GM12878 (cell line): ENCODE measurements around the gene NRXN3. TPM values are rescaled to one million over a fixed set of nuclear protein-coding genes. Genes with fewer than 3 reads are reported as not detected.

Source experiments
- ATAC-seq: fragments of 200-7000 bp; cut with Tn5 transposase; 3 replicates; pipeline ENCODE4 v1.9.1; 2020; ENCODE audit warnings: mild to moderate bottlenecking, moderate library complexity
- BruUV-seq: library from RNA; stranded (reverse); fragments of 400-500 nt; replicated peaks from 2 replicates; lab custom pipeline; 2021; lab: Mats Ljungman, UMichigan
- CTCF ChIA-PET: fragments of 300-600 bp; sonication (Branson Sonifier 250); formaldehyde crosslinking; extraction: SDS; loops from one replicate; lab custom pipeline; 2021; ENCODE audit warnings: inconsistent platforms; lab: Yijun Ruan, JAX
- POLR2A ChIA-PET: fragments of 350-600 bp; formaldehyde crosslinking; extraction: SDS; loops from one replicate; lab custom pipeline; 2021; ENCODE audit warnings: inconsistent platforms; lab: Charles Lee
- RAD21 ChIA-PET: fragments of 300-600 bp; sonication (Branson Sonifier 250); formaldehyde crosslinking; loops from one replicate; lab custom pipeline; 2023; ENCODE audit warnings: antibody characterized with exemption; ENCODE audit not compliant: unreplicated experiment; lab: Charles Lee
- SMC1A ChIA-PET: fragments of 300-600 bp; sonication (Branson Sonifier 250); formaldehyde crosslinking; loops from one replicate; lab custom pipeline; 2023; ENCODE audit not compliant: unreplicated experiment, uncharacterized antibody; lab: Charles Lee
- DNase-seq: peaks from one replicate; pipeline ENCODE4 v3.0.0-alpha.2; 2011; ENCODE audit warnings: low read depth, low spot score
- FAIRE-seq: peaks from 3 replicates; lab custom pipeline; 2011; peaks lifted over from hg19 to GRCh38; lab: Jason Lieb, UNC
- H2AFZ ChIP-seq: 2 replicates; pipeline ENCODE4 v1.6.0; 2011; ENCODE audit warnings: low read depth, low read length, control low read depth; ENCODE audit not compliant: control insufficient read depth
- H3K27ac ChIP-seq: 2 replicates; pipeline ENCODE4 v1.5.1; 2011; ENCODE audit warnings: control low read depth; ENCODE audit not compliant: control insufficient read depth, insufficient read depth
- H3K27me3 ChIP-seq, 2 experiments: replicated peaks in 1 of 2; 2 replicates each; pipeline versions ENCODE4 v1.6.0 to v1.6.1; 2011; ENCODE audit warnings: low read length in 1 of 2; ENCODE audit not compliant: control insufficient read depth in 2 of 2, insufficient read depth in 2 of 2
- H3K36me3 ChIP-seq, 2 experiments: 2 replicates each; pipeline ENCODE4 v1.5.1; 2011; ENCODE audit warnings: low read length in 1 of 2; ENCODE audit not compliant: control insufficient read depth in 2 of 2, insufficient read depth in 2 of 2
- H3K4me1 ChIP-seq: 2 replicates; pipeline ENCODE4 v1.6.1; 2011; ENCODE audit warnings: mild to moderate bottlenecking, low read length, moderate library complexity, mixed read lengths; ENCODE audit not compliant: control insufficient read depth, insufficient read depth
- H3K4me2 ChIP-seq: 2 replicates; pipeline ENCODE4 v1.6.0; 2011; ENCODE audit warnings: control low read depth; ENCODE audit not compliant: control insufficient read depth, insufficient read depth
- H3K4me3 ChIP-seq: fragments of 200-600 bp; sonication (generic); 2 replicates; pipeline ENCODE4 v1.5.1; 2016
- H3K79me2 ChIP-seq: 2 replicates; pipeline ENCODE4 v1.6.0; 2011; ENCODE audit warnings: low read length; ENCODE audit not compliant: control insufficient read depth, insufficient read depth
- H3K9ac ChIP-seq: 2 replicates; pipeline ENCODE4 v1.8.0; 2011; ENCODE audit warnings: low read length, control low read depth, mixed read lengths; ENCODE audit not compliant: control insufficient read depth, insufficient read depth
- H3K9me3 ChIP-seq: replicated peaks from 3 replicates; pipeline ENCODE4 v1.5.1; 2011; ENCODE audit warnings: mild to moderate bottlenecking, low read length; ENCODE audit not compliant: control insufficient read depth, insufficient read depth
- H4K20me1 ChIP-seq: 2 replicates; pipeline ENCODE4 v1.6.0; 2011; ENCODE audit not compliant: control insufficient read depth, insufficient read depth
- BMI1 ChIP-seq: fragments of 450-650 bp; IDR thresholded peaks from 2 replicates; pipeline ENCODE4 v1.6.1; 2016; ENCODE audit warnings: mild to moderate bottlenecking, moderate library complexity, borderline replicate concordance
- FOS ChIP-seq: IDR thresholded peaks from 3 replicates; pipeline ENCODE4 v1.6.1; 2011; ENCODE audit warnings: borderline replicate concordance; ENCODE audit not compliant: insufficient read length; ENCODE audit errors: extremely low read depth
- HDGF ChIP-seq: fragments of 450-650 bp; IDR thresholded peaks from 2 replicates; pipeline ENCODE4 v1.6.1; 2016; ENCODE audit warnings: antibody characterized with exemption
- SIN3A ChIP-seq: IDR thresholded peaks from 2 replicates; pipeline ENCODE4 v1.6.1; 2012; ENCODE audit warnings: low read depth, low read length, improper control_type of control experiment
- WRNIP1 ChIP-seq: IDR thresholded peaks from 2 replicates; pipeline ENCODE4 v1.6.1; 2011; ENCODE audit warnings: low read depth, low read length, improper control_type of control experiment, borderline replicate concordance
- ZNF207 ChIP-seq: fragments of 450-650 bp; IDR thresholded peaks from 2 replicates; pipeline ENCODE4 v1.6.1; 2014; ENCODE audit warnings: antibody characterized with exemption, mild to moderate bottlenecking, borderline replicate concordance
- in situ Hi-C: fragments of 300-500 bp; cut with MboI; formaldehyde crosslinking; loops from 9 replicates; pipeline ENCODE4 v1.14.3; 2018; ENCODE audit warnings: mixed read lengths
- intact Hi-C: fragments of 100-400 bp; cut with micrococcal nuclease; formaldehyde crosslinking; loops from one replicate; pipeline ENCODE4 v1.14.2; 2022; ENCODE audit not compliant: unreplicated experiment
- polyA plus RNA-seq, 11 experiments: library from polyadenylated mRNA; depleted of rRNA in 4 of 11; unstranded in 6 of 11; stranded (reverse) in 5 of 11; fragments of >200 nt; fragmentation: Nextera tagmentation in 4 of 11; fragmentation: Illumina TruSeq in 1 of 11; extraction: Ambion mirVana in 4 of 11; extraction: Trizol in 1 of 11; gene quantifications; 1 replicate in 1 of 11; 2 replicates in 10 of 11; pipeline versions ENCODE4 v1.2.1 to v1.2.3, GENCODE V29; 2011 to 2016; ENCODE audit warnings: inconsistent platforms in 2 of 11, missing spikeins in 2 of 11, low read depth in 1 of 11
- total RNA-seq, 4 experiments: library from RNA; depleted of rRNA in 3 of 4; stranded (reverse); fragments of >200 nt in 3 of 4; fragmentation: Illumina TruSeq in 1 of 4; extraction: Trizol in 1 of 4; gene quantifications; 2 replicates each; pipeline versions ENCODE4 v1.2.1 to v1.2.3, GENCODE V29; 2013 to 2021
- TF ChIP-seq, protein P1 (sequence below): fragments of 450-650 bp; IDR thresholded peaks from 2 replicates; pipeline ENCODE4 v1.6.1; 2017; ENCODE audit warnings: low read depth, mild to moderate bottlenecking, moderate library complexity
- TF ChIP-seq, protein P2 (sequence below): fragments of 450-650 bp; IDR thresholded peaks from 2 replicates; pipeline ENCODE4 v1.6.1; 2016; ENCODE audit warnings: mild to moderate bottlenecking
- TF ChIP-seq, protein P3 (sequence below): fragments of 450-650 bp; IDR thresholded peaks from 2 replicates; pipeline ENCODE4 v1.6.1; 2017; ENCODE audit warnings: mild to moderate bottlenecking, moderate library complexity

The NRXN3 gene
- total and polyA plus RNA-seq, 10 of the 15 experiments (the other 5 are each of a cell fraction or from before 2014, with no cell fraction given), result 0.52 to 3.3 (median 1.4) TPM

DNA sequence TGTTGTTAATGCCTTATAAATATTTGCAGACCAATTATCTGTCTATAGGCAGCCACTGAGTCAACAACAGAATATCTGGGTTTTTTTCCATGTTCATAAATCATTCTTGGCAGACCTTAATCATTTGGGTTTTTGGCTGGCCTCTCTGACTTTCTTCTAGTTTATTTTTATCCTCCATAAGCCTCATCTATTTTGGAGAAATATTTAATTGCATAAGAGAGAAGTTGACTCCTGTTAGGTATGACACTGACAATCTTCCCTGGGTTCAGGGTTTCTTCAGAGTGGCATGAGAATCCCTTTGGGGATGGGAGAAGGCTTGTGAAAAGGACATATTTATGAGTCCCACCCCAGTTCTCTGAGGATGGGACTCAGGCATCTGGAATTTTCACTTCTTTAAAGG is 299.8 kb downstream of the NRXN3 start:
- no peak for DNase-seq
- no peak for ATAC-seq
- Histone ChIP-seq H3K9ac (no peak overlapping the region), H3K9me3 (peaks cover 2% of the 10 kb centered on the region; the same call in 1 of the 3 replicates), H3K36me3 (no peaks in the 10 kb centered on the region), H4K20me1 (no peaks in the 10 kb centered on the region), H2AFZ (no peak overlapping the region), H3K4me2 (no peak overlapping the region), H3K27ac (no peak overlapping the region), H3K4me3 (no peak overlapping the region), H3K4me1 (no peaks in the 10 kb centered on the region), H3K79me2 (no peaks in the 10 kb centered on the region), H3K27me3 (no peaks in the 10 kb centered on the region)
- TF ChIP-seq SIN3A, result no peak
- no peak for TF ChIP-seq HDGF
- TF ChIP-seq FOS, result no peak
- TF ChIP-seq, protein P1, sequence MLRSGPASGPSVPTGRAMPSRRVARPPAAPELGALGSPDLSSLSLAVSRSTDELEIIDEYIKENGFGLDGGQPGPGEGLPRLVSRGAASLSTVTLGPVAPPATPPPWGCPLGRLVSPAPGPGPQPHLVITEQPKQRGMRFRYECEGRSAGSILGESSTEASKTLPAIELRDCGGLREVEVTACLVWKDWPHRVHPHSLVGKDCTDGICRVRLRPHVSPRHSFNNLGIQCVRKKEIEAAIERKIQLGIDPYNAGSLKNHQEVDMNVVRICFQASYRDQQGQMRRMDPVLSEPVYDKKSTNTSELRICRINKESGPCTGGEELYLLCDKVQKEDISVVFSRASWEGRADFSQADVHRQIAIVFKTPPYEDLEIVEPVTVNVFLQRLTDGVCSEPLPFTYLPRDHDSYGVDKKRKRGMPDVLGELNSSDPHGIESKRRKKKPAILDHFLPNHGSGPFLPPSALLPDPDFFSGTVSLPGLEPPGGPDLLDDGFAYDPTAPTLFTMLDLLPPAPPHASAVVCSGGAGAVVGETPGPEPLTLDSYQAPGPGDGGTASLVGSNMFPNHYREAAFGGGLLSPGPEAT, result no peak
- no peak for TF ChIP-seq ZNF207
- TF ChIP-seq, protein P2, sequence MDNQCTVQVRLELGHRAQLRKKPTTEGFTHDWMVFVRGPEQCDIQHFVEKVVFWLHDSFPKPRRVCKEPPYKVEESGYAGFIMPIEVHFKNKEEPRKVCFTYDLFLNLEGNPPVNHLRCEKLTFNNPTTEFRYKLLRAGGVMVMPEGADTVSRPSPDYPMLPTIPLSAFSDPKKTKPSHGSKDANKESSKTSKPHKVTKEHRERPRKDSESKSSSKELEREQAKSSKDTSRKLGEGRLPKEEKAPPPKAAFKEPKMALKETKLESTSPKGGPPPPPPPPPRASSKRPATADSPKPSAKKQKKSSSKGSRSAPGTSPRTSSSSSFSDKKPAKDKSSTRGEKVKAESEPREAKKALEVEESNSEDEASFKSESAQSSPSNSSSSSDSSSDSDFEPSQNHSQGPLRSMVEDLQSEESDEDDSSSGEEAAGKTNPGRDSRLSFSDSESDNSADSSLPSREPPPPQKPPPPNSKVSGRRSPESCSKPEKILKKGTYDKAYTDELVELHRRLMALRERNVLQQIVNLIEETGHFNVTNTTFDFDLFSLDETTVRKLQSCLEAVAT, result no peak
- TF ChIP-seq BMI1, result no peak
- TF ChIP-seq WRNIP1, result no peak
- TF ChIP-seq, protein P3, sequence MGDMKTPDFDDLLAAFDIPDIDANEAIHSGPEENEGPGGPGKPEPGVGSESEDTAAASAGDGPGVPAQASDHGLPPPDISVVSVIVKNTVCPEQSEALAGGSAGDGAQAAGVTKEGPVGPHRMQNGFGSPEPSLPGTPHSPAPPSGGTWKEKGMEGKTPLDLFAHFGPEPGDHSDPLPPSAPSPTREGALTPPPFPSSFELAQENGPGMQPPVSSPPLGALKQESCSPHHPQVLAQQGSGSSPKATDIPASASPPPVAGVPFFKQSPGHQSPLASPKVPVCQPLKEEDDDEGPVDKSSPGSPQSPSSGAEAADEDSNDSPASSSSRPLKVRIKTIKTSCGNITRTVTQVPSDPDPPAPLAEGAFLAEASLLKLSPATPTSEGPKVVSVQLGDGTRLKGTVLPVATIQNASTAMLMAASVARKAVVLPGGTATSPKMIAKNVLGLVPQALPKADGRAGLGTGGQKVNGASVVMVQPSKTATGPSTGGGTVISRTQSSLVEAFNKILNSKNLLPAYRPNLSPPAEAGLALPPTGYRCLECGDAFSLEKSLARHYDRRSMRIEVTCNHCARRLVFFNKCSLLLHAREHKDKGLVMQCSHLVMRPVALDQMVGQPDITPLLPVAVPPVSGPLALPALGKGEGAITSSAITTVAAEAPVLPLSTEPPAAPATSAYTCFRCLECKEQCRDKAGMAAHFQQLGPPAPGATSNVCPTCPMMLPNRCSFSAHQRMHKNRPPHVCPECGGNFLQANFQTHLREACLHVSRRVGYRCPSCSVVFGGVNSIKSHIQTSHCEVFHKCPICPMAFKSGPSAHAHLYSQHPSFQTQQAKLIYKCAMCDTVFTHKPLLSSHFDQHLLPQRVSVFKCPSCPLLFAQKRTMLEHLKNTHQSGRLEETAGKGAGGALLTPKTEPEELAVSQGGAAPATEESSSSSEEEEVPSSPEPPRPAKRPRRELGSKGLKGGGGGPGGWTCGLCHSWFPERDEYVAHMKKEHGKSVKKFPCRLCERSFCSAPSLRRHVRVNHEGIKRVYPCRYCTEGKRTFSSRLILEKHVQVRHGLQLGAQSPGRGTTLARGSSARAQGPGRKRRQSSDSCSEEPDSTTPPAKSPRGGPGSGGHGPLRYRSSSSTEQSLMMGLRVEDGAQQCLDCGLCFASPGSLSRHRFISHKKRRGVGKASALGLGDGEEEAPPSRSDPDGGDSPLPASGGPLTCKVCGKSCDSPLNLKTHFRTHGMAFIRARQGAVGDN, result no peak
- BruUV-seq, result no TSS peak
- SMC1A ChIA-PET, result interaction anchor here (1.4 kb wide), 1 partner anchor 12 kb away, joined by 3 read pairs; no protein-coding TSS in a partner anchor
- RAD21 ChIA-PET, result no interaction called here
- no peak for FAIRE-seq
- intact Hi-C loops (no loop called here), in situ Hi-C loops (no loop called here)
- POLR2A ChIA-PET, result no interaction called here
- CTCF ChIA-PET, result no interaction called here
